B cell (primary cell): Measurements from ENCODE around the gene NPEPPS. TPM values are rescaled to one million over a fixed set of nuclear protein-coding genes. Genes with fewer than 3 reads are reported as not detected.

Experiments used
- ATAC-seq: fragments of 200-7000 bp; cut with Tn5 transposase; one replicate; pipeline ENCODE4 v1.10.0; 2021; ENCODE audit warnings: low read depth, mild to moderate bottlenecking, moderate number of reproducible peaks, moderate library complexity
- CTCF ChIA-PET: fragments of 350-600 bp; sonication (Branson Sonifier 250); formaldehyde crosslinking; loops from one replicate; lab custom pipeline; 2021; ENCODE audit warnings: antibody characterized with exemption, inconsistent platforms; lab: Charles Lee
- POLR2A ChIA-PET: fragments of 350-600 bp; sonication (Branson Sonifier 250); formaldehyde crosslinking; loops from one replicate; lab custom pipeline; 2021; ENCODE audit warnings: antibody characterized with exemption; lab: Charles Lee
- DNase-seq: peaks from one replicate; pipeline ENCODE4 v3.0.0; 2013
- H2AFZ ChIP-seq: 2 replicates; pipeline ENCODE4 v1.6.1; 2012; ENCODE audit warnings: mild to moderate bottlenecking, low read depth, low read length; ENCODE audit not compliant: insufficient read depth, poor library complexity, severe bottlenecking
- H3K27ac ChIP-seq, 2 donors: 1 replicate in 1 of 2; 2 replicates in 1 of 2; pipeline ENCODE4 v1.5.1; 2012 to 2013; ENCODE audit warnings: low read length in 2 of 2, mild to moderate bottlenecking in 2 of 2, moderate library complexity in 1 of 2
- H3K27me3 ChIP-seq, 4 experiments: fragments of 200-600 bp in 1 of 4; sonication (generic) in 1 of 4; replicated peaks in 1 of 4; 1 replicate in 2 of 4; 2 replicates in 2 of 4; pipeline versions ENCODE4 v1.6.1 to v1.7.0; 2013 to 2016; ENCODE audit warnings: low read length in 3 of 4, mild to moderate bottlenecking in 2 of 4, mixed read lengths in 1 of 4, moderate library complexity in 1 of 4; ENCODE audit not compliant: insufficient read depth in 4 of 4, control insufficient read depth in 3 of 4; ENCODE audit errors: control extremely low read depth in 1 of 4
- H3K36me3 ChIP-seq, 2 experiments: replicated peaks in 1 of 2; 1 replicate in 1 of 2; 2 replicates in 1 of 2; pipeline versions ENCODE4 v1.6.1 to v1.7.1; 2013; ENCODE audit warnings: low read length in 1 of 2; ENCODE audit not compliant: insufficient read depth in 2 of 2, control insufficient read depth in 1 of 2; ENCODE audit errors: control extremely low read depth in 1 of 2, extremely low read depth in 1 of 2
- H3K4me1 ChIP-seq, 2 donors: fragments of 200-600 bp in 1 of 2; sonication (generic) in 1 of 2; 1 replicate in 1 of 2; 2 replicates in 1 of 2; pipeline versions ENCODE4 v1.5.1 to v1.6.1; 2013 to 2017; ENCODE audit warnings: low read length in 2 of 2; ENCODE audit not compliant: control insufficient read depth in 2 of 2, insufficient read depth in 2 of 2
- H3K4me2 ChIP-seq: replicated peaks from 2 replicates; pipeline ENCODE3; 2012; ENCODE audit warnings: mild to moderate bottlenecking, low read depth, low read length; ENCODE audit not compliant: poor library complexity, severe bottlenecking
- H3K4me3 ChIP-seq, 5 experiments: fragments of 200-600 bp in 1 of 5; sonication (generic) in 1 of 5; 1 replicate in 3 of 5; 2 replicates in 2 of 5; pipeline versions ENCODE4 v1.5.1 to v1.7.0; 2011 to 2016; ENCODE audit warnings: low read length in 4 of 5, mild to moderate bottlenecking in 4 of 5, low read depth in 2 of 5, control low read depth in 1 of 5, moderate library complexity in 1 of 5; ENCODE audit not compliant: insufficient read depth in 1 of 5; ENCODE audit errors: control extremely low read depth in 1 of 5, extremely low read depth in 1 of 5
- H3K79me2 ChIP-seq: fragments of 200-600 bp; sonication (generic); one replicate; pipeline ENCODE4 v1.6.0; 2016; ENCODE audit warnings: low read length; ENCODE audit not compliant: control insufficient read depth, insufficient read depth
- H3K9ac ChIP-seq: fragments of 200-600 bp; sonication (generic); 2 replicates; pipeline ENCODE4 v1.6.1; 2017; ENCODE audit warnings: mild to moderate bottlenecking, low read length, moderate library complexity
- H3K9me3 ChIP-seq, 3 donors: one replicate each; pipeline versions ENCODE4 v1.6.1 to v1.7.1; 2013; ENCODE audit warnings: low read length in 2 of 3; ENCODE audit not compliant: control insufficient read depth in 2 of 3, insufficient read depth in 1 of 3; ENCODE audit errors: control extremely low read depth in 1 of 3
- H4K20me1 ChIP-seq: 2 replicates; pipeline ENCODE4 v1.6.0; 2012; ENCODE audit warnings: mild to moderate bottlenecking, low read length; ENCODE audit not compliant: insufficient read depth, control insufficient read depth, poor library complexity, severe bottlenecking
- H3K27ac Mint-ChIP-seq: one replicate; pipeline ENCODE4 v1.8.0; 2021; ENCODE audit warnings: mixed read lengths
- H3K27me3 Mint-ChIP-seq: one replicate; pipeline ENCODE4 v1.8.0; 2021; ENCODE audit warnings: mixed read lengths
- H3K4me1 Mint-ChIP-seq: one replicate; pipeline ENCODE4 v1.8.0; 2021; ENCODE audit warnings: mixed read lengths
- H3K4me3 Mint-ChIP-seq: one replicate; pipeline ENCODE4 v1.8.0; 2021; ENCODE audit warnings: mixed read lengths
- H3K9me3 Mint-ChIP-seq: one replicate; pipeline ENCODE4 v1.8.0; 2022; ENCODE audit warnings: mixed read lengths; ENCODE audit not compliant: insufficient read depth
- EZH2 ChIP-seq: IDR thresholded peaks from 2 replicates; pipeline ENCODE4 v1.6.1; 2012; ENCODE audit warnings: borderline replicate concordance, low read depth, mild to moderate bottlenecking, moderate library complexity, low read length; ENCODE audit not compliant: insufficient read depth, poor library complexity, severe bottlenecking
- WGBS: methylation state at CpG from one replicate; pipeline ENCODE4 v1.1.5; 2013; ENCODE audit warnings: missing lambda C conversion rate; ENCODE audit not compliant: insufficient coverage; 5-methylcytosine and 5-hydroxymethylcytosine counted together
- intact Hi-C: fragments of 100-400 bp; cut with micrococcal nuclease; formaldehyde crosslinking; loops from one replicate; pipeline ENCODE4 v1.10.0; 2022
- polyA plus RNA-seq: library from polyadenylated mRNA; depleted of rRNA; stranded (reverse); fragments of >200 nt; gene quantifications from 2 replicates; pipeline ENCODE4 v1.2.3, GENCODE V29; 2012
- total RNA-seq, 2 donors: library from RNA; stranded (reverse); fragments of 120-200 nt in 1 of 2; gene quantifications; 1 replicate in 1 of 2; 2 replicates in 1 of 2; pipeline versions ENCODE4 v1.2.3 to v1.2.4, GENCODE V29; 2013 to 2022
- TF ChIP-seq, protein P1 (sequence below): fragments of 200-600 bp; IDR thresholded peaks from one replicate; pipeline ENCODE4 v1.8.0; 2022; ENCODE audit warnings: antibody characterized with exemption, mild to moderate bottlenecking

NPEPPS gene
- total and polyA plus RNA-seq, 2 donors (not counting 1 experiment from before 2014, with no cell fraction given), result 47.8 to 160 TPM

DNA sequence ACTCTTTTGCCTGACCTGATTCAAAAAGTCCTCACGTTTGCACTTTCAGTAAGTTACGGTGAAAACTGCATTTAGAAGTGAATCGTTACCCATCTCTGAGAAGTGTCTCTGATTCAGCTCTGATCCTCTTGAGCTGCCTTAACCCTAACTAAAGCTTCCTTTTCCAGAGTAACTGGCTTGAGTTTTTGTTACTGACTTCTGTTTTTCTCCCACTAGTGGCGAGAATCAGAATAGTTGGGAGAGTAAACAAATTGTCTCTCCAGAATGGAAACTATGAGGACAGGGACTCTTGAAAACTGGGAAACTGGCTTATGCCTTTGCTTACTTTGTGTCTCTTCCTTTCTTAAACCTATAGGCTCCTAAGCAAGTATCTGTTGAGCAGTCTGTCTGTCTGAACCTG lies 87.5 kb downstream of the NPEPPS start:
- Histone ChIP-seq H3K4me2 (no peak overlapping the region), H3K4me3 (no peak overlapping the region), H3K9me3 (no peaks in the 10 kb centered on the region), H4K20me1 (no peaks in the 10 kb centered on the region), H3K36me3 (peaks cover 18 to 50% of the 10 kb centered on the region in 2 experiments), H3K79me2 (peaks cover 3% of the 10 kb centered on the region), H3K27ac (no peak overlapping the region), H3K4me1 (no peaks in the 10 kb centered on the region), H3K27me3 (no peaks in the 10 kb centered on the region), H2AFZ (no peak overlapping the region), H3K9ac (no peak overlapping the region)
- TF ChIP-seq EZH2, result no peak
- TF ChIP-seq, protein P1, sequence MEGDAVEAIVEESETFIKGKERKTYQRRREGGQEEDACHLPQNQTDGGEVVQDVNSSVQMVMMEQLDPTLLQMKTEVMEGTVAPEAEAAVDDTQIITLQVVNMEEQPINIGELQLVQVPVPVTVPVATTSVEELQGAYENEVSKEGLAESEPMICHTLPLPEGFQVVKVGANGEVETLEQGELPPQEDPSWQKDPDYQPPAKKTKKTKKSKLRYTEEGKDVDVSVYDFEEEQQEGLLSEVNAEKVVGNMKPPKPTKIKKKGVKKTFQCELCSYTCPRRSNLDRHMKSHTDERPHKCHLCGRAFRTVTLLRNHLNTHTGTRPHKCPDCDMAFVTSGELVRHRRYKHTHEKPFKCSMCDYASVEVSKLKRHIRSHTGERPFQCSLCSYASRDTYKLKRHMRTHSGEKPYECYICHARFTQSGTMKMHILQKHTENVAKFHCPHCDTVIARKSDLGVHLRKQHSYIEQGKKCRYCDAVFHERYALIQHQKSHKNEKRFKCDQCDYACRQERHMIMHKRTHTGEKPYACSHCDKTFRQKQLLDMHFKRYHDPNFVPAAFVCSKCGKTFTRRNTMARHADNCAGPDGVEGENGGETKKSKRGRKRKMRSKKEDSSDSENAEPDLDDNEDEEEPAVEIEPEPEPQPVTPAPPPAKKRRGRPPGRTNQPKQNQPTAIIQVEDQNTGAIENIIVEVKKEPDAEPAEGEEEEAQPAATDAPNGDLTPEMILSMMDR, result no peak
- POLR2A ChIA-PET, result interaction anchor here (0.6 kb wide), 1 partner anchor 123 kb away, joined by 6 read pairs; no protein-coding TSS in a partner anchor
- H3K9me3 Mint-ChIP-seq, result no peaks in the 10 kb centered on the region
- WGBS, result no CpG with 5 or more reads among the region's 4 CpGs
- DNase-seq (no peak), ATAC-seq (no peak)
- CTCF ChIA-PET, result interaction anchor here (1.0 to 1.8 kb wide), 5 partner anchors 13 to 675 kb away, joined by 3 to 10 read pairs (median 7); no protein-coding TSS in a partner anchor
- no peak overlapping the region for H3K4me3 Mint-ChIP-seq
- no peak overlapping the region for H3K27ac Mint-ChIP-seq
- intact Hi-C loops, result loop anchor here (5.0 kb wide), 1 partner anchor 116 kb away; no protein-coding TSS in a partner anchor
- no peaks in the 10 kb centered on the region for H3K27me3 Mint-ChIP-seq
- no peaks in the 10 kb centered on the region for H3K4me1 Mint-ChIP-seq

DNA sequence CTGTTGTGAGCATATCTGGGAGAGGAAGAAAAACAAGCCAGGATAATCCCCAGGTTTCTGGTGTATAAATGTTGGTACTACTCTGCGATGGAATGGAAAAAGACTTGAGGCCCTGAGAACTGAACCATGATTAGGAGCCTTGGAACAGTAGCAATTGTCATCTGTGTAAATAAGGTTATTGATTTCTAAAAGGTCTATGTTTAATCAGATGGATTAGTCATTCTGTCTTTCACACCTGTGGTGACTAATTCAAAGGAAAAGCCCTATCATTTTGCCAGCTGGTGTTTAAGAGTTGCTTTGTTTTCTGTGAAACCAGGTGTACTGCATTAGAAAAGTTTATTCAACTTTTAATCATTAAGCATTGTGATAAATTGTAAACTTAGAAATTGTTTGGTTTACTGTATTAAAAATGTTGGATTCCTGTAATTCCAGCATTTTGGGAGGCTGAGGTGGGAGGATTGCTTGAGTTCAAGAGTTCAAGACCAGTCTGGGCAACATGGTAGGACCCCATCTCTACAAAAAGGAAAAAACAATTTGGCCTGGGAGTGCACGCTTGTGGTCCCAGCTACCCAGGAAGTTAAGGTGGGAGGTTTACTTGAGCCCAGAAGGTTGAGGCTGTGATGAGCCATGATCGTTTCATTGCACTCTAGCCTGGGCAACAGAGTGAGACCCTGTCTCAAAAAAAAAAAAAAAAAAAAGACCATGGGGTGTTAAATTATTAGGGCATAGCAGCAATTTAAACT lies 89.8 kb downstream of the NPEPPS start:
- ATAC-seq (no peak), DNase-seq (no peak)
- no peaks in the 10 kb centered on the region for H3K4me1 ChIP-seq
- 100% methylated on average over 2 of the region's 3 CpGs for WGBS
- no peaks in the 10 kb centered on the region for H3K27me3 ChIP-seq
- H2AFZ ChIP-seq, result no peak overlapping the region
- no peaks in the 10 kb centered on the region for H3K4me1 Mint-ChIP-seq
- H3K27ac Mint-ChIP-seq, result no peak overlapping the region
- H3K27ac ChIP-seq, result no peak overlapping the region
- intact Hi-C loops, result no loop called here
- H4K20me1 ChIP-seq, result no peaks in the 10 kb centered on the region
- H3K27me3 Mint-ChIP-seq, result no peaks in the 10 kb centered on the region
- TF ChIP-seq, protein P1, result no peak
- TF ChIP-seq EZH2, result no peak
- H3K4me3 ChIP-seq, result no peak overlapping the region
- ChIA-PET CTCF (interaction anchor here (0.6 to 1.8 kb wide), 4 partner anchors 16 to 124 kb away, joined by 3 to 6 read pairs (median 4); no protein-coding TSS in a partner anchor), POLR2A (interaction anchor here (0.7 kb wide), 1 partner anchor 276 kb away, joined by 6 read pairs; no protein-coding TSS in a partner anchor)
- H3K79me2 ChIP-seq, result peaks cover 3% of the 10 kb centered on the region
- no peaks in the 10 kb centered on the region for H3K9me3 ChIP-seq
- H3K9ac ChIP-seq, result no peak overlapping the region
- H3K4me3 Mint-ChIP-seq, result no peak overlapping the region
- H3K4me2 ChIP-seq, result no peak overlapping the region
- no peaks in the 10 kb centered on the region for H3K9me3 Mint-ChIP-seq
- H3K36me3 ChIP-seq, result peaks cover 14 to 37% of the 10 kb centered on the region in 2 experiments
